Erythroblast (primary cell): ENCODE data around the gene CARS1.

Experiments
- GATA1 ChIP-seq: IDR thresholded peaks from 2 replicates; pipeline ENCODE4 v1.6.1; 2011; ENCODE audit warnings: low read depth, mild to moderate bottlenecking, control low read depth, low read length, moderate library complexity
- POLR2A ChIP-seq: IDR thresholded peaks from 2 replicates; pipeline ENCODE4 v1.6.1; 2011; ENCODE audit warnings: mild to moderate bottlenecking, low read length

DNA sequence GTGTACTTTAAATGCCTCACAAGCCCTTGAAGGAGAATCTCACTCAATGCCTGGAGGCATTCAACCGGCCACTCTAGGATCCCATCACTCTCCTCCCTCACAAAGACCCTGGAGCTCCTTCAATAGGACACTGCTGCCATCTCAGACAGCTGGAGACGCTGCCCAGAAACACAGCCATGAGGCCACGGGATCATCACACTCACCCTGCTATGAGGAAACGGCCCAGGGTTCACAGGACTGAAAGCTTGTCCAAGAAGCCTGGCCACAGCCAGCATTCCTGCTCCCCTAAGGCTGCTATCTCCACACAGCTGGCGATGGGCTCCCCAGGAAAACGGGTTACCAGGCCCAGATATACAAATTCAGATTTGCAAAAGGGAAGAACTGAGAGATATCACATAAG, 13.2 kb downstream of the CARS1 start:
- TF ChIP-seq POLR2A (no peak), GATA1 (no peak)
